Measurements from ENCODE around the gene RAB3IL1.

GRCh38 chr11:61951484-61952135 lies 34.2 kb upstream of the RAB3IL1 start:
- TF ChIP-seq, protein P1, sequence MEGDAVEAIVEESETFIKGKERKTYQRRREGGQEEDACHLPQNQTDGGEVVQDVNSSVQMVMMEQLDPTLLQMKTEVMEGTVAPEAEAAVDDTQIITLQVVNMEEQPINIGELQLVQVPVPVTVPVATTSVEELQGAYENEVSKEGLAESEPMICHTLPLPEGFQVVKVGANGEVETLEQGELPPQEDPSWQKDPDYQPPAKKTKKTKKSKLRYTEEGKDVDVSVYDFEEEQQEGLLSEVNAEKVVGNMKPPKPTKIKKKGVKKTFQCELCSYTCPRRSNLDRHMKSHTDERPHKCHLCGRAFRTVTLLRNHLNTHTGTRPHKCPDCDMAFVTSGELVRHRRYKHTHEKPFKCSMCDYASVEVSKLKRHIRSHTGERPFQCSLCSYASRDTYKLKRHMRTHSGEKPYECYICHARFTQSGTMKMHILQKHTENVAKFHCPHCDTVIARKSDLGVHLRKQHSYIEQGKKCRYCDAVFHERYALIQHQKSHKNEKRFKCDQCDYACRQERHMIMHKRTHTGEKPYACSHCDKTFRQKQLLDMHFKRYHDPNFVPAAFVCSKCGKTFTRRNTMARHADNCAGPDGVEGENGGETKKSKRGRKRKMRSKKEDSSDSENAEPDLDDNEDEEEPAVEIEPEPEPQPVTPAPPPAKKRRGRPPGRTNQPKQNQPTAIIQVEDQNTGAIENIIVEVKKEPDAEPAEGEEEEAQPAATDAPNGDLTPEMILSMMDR (IDR thresholded peaks at IDR 0.05; ENCODE audit: low read depth, low read length): no peak
- no peak for TF ChIP-seq EZH2phosphoT487 (IDR thresholded peaks at IDR 0.05; ENCODE audit: low read depth)

Measured in OCI-LY3 (cell line).